K562 (cell line): ENCODE measurements around the gene SERPING1. TPM values are rescaled to one million over a fixed set of nuclear protein-coding genes. Genes with fewer than 3 reads are reported as not detected.

Experiments used
- CHD1 ChIP-seq: fragments of 200-600 bp; sonication (generic); IDR thresholded peaks from one replicate; pipeline ENCODE4 v1.6.1; 2012; ENCODE audit warnings: mild to moderate bottlenecking, moderate library complexity, low read length, inconsistent platforms
- DIDO1 ChIP-seq: fragments of 450-650 bp; IDR thresholded peaks from 2 replicates; pipeline ENCODE4 v1.6.1; 2016; ENCODE audit warnings: low read depth, missing biosample characterization, missing genetic modification characterization
- FOXJ3 ChIP-seq: sonication (generic); formaldehyde crosslinking; IDR thresholded peaks from 2 replicates; pipeline ENCODE4 v1.4.0; 2020; ENCODE audit warnings: mild to moderate bottlenecking, missing genetic modification reagents
- KDM2B ChIP-seq: fragments of 250-450 bp; sonication (Bioruptor Pico); IDR thresholded peaks from 2 replicates; pipeline ENCODE4 v1.8.0; 2021; ENCODE audit warnings: mild to moderate bottlenecking, moderate library complexity
- MTA1 ChIP-seq: fragments of 450-650 bp; IDR thresholded peaks from 2 replicates; pipeline ENCODE4 v1.6.1; 2017; ENCODE audit warnings: borderline replicate concordance
- MXI1 ChIP-seq: IDR thresholded peaks from 2 replicates; pipeline ENCODE4 v1.6.1; 2011; ENCODE audit warnings: low read depth, mild to moderate bottlenecking, improper control_type of control experiment, low read length
- MYBL2 ChIP-seq, 2 experiments: fragments of 450-650 bp in 1 of 2; sonication (generic) in 1 of 2; formaldehyde crosslinking in 1 of 2; IDR thresholded peaks; 2 replicates each; pipeline versions ENCODE4 v1.6.1 to v1.8.1; 2017 to 2022; ENCODE audit warnings: borderline replicate concordance in 1 of 2, inconsistent platforms in 1 of 2, low read depth in 1 of 2, mild to moderate bottlenecking in 1 of 2, missing genetic modification reagents in 1 of 2, moderate library complexity in 1 of 2
- NFE2 ChIP-seq: IDR thresholded peaks from 2 replicates; pipeline ENCODE4 v1.6.1; 2014; ENCODE audit warnings: antibody characterized with exemption, low read depth
- SIRT6 ChIP-seq: IDR thresholded peaks from one replicate; pipeline ENCODE4 v1.6.1; 2012; ENCODE audit warnings: low read depth, mild to moderate bottlenecking, control low read depth, inconsistent platforms, low read length, moderate library complexity
- WHSC1 ChIP-seq: IDR thresholded peaks from one replicate; pipeline ENCODE4 v1.6.1; 2012; ENCODE audit warnings: low read length, control low read depth, inconsistent platforms
- ZBTB17 ChIP-seq: fragments of 450-650 bp; formaldehyde crosslinking; IDR thresholded peaks from 2 replicates; pipeline ENCODE4 v1.4.0; 2020; ENCODE audit warnings: mild to moderate bottlenecking
- ZBTB7A ChIP-seq: IDR thresholded peaks from 2 replicates; pipeline ENCODE4 v1.6.1; 2011; ENCODE audit warnings: low read depth, mild to moderate bottlenecking, low read length, moderate library complexity, borderline replicate concordance; ENCODE audit not compliant: control insufficient read depth
- ZNF134 ChIP-seq: fragments of 250-450 bp; sonication (Bioruptor Pico); conservative IDR thresholded peaks from 2 replicates; pipeline ENCODE4 v1.4.0; 2020
- polyA plus RNA-seq, 8 experiments: library from polyadenylated mRNA; depleted of rRNA in 4 of 8; stranded (reverse) in 5 of 8; unstranded in 3 of 8; fragments of >200 nt; fragmentation: Nextera tagmentation in 2 of 8; fragmentation: Illumina TruSeq in 1 of 8; extraction: Ambion mirVana in 2 of 8; extraction: Trizol in 1 of 8; gene quantifications; 2 replicates each; pipeline versions ENCODE4 v1.2.1 to v1.2.3, GENCODE V29; 2011 to 2014; ENCODE audit warnings: inconsistent platforms in 1 of 8, missing spikeins in 1 of 8
- total RNA-seq, 7 experiments: library from RNA; depleted of rRNA in 6 of 7; stranded (reverse); fragments of >200 nt in 6 of 7; fragmentation: Illumina TruSeq in 2 of 7; extraction: Trizol in 2 of 7; gene quantifications; 2 replicates each; pipeline versions ENCODE4 v1.2.1 to v1.2.3, GENCODE V29; 2011 to 2021; ENCODE audit warnings: low replicate concordance in 1 of 7
- TF ChIP-seq, protein P1 (sequence below): fragments of 450-650 bp; IDR thresholded peaks from 2 replicates; pipeline ENCODE4 v1.6.1; 2016; ENCODE audit warnings: low read depth
- TF ChIP-seq, protein P2 (sequence below): sonication (generic); formaldehyde crosslinking; IDR thresholded peaks from 2 replicates; pipeline ENCODE4 v1.8.1; 2022; ENCODE audit warnings: missing genetic modification reagents
- TF ChIP-seq, protein P3 (sequence below): IDR thresholded peaks from 2 replicates; pipeline ENCODE4 v1.6.1; 2012; ENCODE audit warnings: low read depth, low read length, improper control_type of control experiment, borderline replicate concordance

SERPING1 gene
- total and polyA plus RNA-seq, 9 of the 15 experiments (the other 6 are each of a cell fraction or from before 2014, with no cell fraction given) = 0.10 to 1.00 (median 0.21) TPM; not detected in 2

DNA sequence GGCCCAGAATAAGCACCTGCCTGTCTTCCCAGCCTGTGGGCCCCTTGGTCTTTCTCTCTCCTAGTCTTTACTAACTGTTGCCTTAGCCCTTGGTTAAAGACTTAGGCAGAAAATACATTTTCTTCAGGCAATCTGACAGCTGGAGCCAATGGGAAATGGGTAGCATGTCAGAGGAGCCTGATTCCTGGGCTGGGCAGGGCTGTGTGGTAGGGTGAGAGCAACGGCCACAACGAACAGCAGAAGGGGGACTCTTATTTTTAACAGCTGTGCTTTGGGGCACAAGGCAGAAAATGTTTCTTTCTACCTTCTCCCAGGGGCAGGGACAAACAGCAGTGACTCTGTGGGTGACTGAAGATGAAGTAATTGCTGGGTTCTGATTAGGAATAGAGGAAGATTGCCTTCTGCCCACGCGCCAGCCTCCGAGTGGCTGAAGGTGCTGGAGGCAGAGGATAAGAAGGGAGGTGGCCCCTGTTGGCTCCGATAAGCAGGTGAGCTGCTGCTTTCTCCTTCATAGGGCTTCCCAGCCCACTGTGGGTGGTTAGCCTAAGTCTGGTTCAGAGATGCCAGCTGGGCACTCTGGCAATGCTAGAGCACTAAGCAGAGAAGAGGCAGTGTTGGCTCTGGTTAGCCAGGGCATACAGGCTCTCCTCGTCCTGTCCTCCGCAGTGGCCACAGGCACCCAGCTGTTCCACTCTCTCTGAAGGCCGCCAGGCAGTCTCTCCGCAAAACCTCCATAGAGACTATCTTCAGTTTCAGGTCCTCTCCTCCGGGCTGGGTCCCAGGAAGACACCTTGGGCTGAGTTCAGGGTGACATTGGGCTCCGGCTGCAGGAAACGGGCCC lies 50.7 kb downstream of the SERPING1 start (continued):
- TF ChIP-seq, protein P1, sequence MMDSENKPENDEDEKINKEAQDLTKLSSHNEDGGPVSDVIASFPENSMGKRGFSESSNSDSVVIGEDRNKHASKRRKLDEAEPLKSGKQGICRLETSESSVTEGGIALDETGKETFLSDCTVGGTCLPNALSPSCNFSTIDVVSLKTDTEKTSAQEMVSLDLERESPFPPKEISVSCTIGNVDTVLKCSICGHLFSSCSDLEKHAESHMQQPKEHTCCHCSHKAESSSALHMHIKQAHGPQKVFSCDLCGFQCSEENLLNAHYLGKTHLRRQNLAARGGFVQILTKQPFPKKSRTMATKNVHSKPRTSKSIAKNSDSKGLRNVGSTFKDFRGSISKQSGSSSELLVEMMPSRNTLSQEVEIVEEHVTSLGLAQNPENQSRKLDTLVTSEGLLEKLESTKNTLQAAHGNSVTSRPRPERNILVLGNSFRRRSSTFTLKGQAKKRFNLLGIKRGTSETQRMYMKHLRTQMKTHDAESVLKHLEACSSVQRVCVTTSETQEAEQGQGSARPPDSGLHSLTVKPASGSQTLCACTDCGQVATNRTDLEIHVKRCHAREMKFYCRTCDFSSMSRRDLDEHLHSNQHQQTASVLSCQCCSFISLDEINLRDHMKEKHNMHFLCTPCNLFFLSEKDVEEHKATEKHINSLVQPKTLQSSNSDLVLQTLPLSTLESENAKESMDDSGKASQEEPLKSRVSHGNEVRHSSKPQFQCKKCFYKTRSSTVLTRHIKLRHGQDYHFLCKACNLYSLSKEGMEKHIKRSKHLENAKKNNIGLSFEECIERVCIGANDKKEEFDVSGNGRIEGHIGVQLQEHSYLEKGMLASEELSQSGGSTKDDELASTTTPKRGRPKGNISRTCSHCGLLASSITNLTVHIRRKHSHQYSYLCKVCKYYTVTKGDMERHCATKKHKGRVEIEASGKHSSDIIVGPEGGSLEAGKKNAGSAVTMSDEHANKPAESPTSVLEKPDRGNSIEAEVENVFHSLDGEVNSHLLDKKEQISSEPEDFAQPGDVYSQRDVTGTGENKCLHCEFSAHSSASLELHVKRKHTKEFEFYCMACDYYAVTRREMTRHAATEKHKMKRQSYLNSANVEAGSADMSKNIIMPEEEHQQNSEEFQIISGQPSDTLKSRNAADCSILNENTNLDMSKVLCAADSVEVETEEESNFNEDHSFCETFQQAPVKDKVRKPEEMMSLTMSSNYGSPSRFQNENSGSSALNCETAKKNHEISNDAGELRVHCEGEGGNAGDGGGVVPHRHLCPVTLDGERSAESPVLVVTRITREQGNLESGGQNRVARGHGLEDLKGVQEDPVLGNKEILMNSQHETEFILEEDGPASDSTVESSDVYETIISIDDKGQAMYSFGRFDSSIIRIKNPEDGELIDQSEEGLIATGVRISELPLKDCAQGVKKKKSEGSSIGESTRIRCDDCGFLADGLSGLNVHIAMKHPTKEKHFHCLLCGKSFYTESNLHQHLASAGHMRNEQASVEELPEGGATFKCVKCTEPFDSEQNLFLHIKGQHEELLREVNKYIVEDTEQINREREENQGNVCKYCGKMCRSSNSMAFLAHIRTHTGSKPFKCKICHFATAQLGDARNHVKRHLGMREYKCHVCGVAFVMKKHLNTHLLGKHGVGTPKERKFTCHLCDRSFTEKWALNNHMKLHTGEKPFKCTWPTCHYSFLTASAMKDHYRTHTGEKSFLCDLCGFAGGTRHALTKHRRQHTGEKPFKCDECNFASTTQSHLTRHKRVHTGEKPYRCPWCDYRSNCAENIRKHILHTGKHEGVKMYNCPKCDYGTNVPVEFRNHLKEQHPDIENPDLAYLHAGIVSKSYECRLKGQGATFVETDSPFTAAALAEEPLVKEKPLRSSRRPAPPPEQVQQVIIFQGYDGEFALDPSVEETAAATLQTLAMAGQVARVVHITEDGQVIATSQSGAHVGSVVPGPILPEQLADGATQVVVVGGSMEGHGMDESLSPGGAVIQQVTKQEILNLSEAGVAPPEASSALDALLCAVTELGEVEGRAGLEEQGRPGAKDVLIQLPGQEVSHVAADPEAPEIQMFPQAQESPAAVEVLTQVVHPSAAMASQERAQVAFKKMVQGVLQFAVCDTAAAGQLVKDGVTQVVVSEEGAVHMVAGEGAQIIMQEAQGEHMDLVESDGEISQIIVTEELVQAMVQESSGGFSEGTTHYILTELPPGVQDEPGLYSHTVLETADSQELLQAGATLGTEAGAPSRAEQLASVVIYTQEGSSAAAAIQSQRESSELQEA = no peak
- TF ChIP-seq MTA1 = peak; percentile 49; the same call in 1 of the 2 replicates
- TF ChIP-seq ZBTB17 (CRISPR knock-in tag) = peak; percentile 24; the same call in 1 of the 2 replicates
- TF ChIP-seq, protein P2, sequence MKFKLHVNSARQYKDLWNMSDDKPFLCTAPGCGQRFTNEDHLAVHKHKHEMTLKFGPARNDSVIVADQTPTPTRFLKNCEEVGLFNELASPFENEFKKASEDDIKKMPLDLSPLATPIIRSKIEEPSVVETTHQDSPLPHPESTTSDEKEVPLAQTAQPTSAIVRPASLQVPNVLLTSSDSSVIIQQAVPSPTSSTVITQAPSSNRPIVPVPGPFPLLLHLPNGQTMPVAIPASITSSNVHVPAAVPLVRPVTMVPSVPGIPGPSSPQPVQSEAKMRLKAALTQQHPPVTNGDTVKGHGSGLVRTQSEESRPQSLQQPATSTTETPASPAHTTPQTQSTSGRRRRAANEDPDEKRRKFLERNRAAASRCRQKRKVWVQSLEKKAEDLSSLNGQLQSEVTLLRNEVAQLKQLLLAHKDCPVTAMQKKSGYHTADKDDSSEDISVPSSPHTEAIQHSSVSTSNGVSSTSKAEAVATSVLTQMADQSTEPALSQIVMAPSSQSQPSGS = no peak
- no peak for TF ChIP-seq KDM2B (CRISPR knock-in tag)
- no peak for TF ChIP-seq DIDO1
- TF ChIP-seq, protein P3, sequence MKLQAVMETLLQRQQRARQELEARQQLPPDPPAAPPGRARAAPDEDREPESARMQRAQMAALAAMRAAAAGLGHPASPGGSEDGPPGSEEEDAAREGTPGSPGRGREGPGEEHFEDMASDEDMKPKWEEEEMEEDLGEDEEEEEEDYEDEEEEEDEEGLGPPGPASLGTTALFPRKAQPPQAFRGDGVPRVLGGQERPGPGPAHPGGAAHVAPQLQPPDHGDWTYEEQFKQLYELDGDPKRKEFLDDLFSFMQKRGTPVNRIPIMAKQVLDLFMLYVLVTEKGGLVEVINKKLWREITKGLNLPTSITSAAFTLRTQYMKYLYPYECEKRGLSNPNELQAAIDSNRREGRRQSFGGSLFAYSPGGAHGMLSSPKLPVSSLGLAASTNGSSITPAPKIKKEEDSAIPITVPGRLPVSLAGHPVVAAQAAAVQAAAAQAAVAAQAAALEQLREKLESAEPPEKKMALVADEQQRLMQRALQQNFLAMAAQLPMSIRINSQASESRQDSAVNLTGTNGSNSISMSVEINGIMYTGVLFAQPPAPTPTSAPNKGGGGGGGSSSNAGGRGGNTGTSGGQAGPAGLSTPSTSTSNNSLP = 0 out of 2 replicates have a peak, but pooled peaks have one; percentile 32
- TF ChIP-seq ZNF134 (CRISPR knock-in tag) = no peak
- TF ChIP-seq MYBL2 (IDR thresholded peaks at IDR 0.05; ENCODE audit: low read depth) = no peak
- TF ChIP-seq MYBL2 (CRISPR knock-in tag; IDR thresholded peaks at IDR 0.05; ENCODE audit: borderline replicate concordance) = no peak
- no peak for TF ChIP-seq FOXJ3 (CRISPR knock-in tag)
- TF ChIP-seq SIRT6 = no peak
- no peak for TF ChIP-seq ZBTB7A
- 0 out of 2 replicates have a peak, but pooled peaks have one; percentile 10 for TF ChIP-seq NFE2
- TF ChIP-seq CHD1 = no peak
- no peak for TF ChIP-seq WHSC1
- no peak for TF ChIP-seq MXI1
